GM19238 (cell line): Measurements from ENCODE around the gene ATG5.

Experiments
- DNase-seq: peaks from one replicate; pipeline ENCODE4 v3.0.0; 2011; ENCODE audit warnings: low spot score; ENCODE audit not compliant: insufficient read length

The ATG5 gene

DNA sequence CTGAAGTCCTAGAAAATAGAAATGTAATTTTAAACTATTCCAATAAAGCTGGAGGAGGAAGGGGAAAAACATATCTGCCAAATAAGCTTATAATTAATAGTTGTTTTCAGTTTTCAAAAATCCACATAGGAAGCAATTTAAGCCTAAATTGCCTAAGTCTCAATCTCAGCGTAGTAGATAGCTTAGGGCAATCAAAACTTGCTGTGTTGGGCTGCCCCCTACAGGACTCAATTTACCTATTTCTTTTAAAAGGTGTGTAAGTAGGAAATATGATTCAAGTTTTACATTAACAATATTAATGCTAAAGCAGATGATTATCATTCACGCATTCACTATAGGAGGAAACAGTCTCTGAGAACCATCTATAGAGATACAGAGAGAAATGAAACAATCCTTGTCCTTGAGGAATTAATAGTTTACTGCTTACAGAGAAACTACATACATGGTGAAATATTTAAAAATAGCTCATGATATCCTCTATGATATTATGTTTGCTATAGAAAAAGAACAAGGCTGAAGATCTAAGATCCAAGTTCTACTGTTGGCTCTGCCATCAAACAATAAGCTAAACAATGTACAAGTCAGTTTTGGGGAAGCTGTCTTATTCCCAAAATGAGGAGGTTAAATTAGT is 102.1 kb downstream of the ATG5 start:
- DNase-seq, result peak; percentile 3

DNA sequence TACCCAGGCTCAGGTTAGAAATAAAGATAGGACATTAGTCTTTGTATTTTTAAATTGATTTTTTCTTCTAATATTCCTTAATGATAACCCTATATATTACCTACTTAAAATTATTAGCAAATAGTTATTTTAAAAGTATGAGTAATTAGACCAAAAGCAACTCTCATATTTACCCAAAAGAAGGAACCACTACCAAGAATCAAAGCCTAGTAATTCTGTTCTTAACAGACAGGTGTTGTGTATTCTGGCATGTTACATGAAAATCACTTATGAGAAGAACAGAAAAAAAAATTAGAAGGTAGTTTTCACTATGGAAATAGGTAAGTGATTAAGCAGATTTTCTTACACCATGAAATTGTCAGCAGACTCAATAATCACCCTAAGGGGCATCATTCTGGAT is 105.1 kb downstream of the ATG5 start:
- no peak for DNase-seq

DNA sequence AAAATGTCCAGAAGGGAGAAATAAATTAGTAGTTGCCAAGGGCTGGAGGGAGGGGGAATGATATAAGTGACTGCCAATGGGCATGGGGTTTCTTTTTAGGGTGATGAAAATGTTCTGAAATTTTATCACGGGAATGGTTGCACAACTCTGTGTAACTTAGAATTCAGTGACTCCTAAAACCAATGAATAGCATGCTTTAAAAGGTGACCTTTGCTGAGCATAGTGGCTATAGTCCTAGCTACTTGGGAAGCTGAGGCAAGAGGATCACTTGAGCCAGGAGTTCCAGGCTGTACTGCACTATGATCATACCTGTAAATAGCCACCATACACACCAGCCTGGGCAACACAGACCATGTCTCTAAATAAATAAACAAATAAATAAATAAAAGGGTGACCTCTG is 109.0 kb downstream of the ATG5 start:
- DNase-seq, result no peak

DNA sequence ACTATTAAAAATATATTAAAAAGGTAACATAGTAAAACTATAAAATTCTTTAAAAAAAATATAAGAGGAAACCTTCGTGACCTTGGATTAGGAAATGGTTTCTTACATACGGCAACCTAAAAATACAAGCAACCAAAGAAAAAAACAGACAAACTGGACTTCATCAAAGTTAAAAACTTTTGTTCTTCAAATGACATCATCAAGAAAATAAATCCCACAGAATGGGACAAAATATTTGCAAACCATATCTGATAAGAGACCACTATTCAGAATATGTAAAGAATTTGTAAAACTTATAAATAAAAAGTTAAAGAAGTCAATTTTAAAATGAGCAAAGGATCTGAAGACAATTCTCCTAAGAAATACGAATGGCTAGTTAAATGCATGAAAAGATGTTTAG is 110.0 kb downstream of the ATG5 start:
- DNase-seq, result no peak

DNA sequence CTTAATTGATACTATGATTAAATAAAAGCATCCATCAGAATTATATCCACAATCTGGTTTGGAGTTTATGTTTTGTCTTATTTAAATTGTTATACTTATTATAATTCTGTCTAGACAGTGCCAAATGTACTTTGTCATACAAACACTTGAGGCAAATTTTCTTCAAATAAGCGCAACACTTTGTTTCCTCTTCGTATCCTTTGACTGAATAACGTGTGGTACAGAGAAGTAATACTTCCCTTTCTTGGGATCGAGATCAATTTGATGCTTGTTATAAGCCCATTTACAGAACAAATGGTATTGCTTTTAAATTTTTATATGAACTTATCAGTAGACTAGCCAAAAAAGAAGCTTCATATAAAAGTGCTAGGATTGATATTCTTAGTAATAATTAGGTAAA is 111.0 kb downstream of the ATG5 start:
- no peak for DNase-seq

DNA sequence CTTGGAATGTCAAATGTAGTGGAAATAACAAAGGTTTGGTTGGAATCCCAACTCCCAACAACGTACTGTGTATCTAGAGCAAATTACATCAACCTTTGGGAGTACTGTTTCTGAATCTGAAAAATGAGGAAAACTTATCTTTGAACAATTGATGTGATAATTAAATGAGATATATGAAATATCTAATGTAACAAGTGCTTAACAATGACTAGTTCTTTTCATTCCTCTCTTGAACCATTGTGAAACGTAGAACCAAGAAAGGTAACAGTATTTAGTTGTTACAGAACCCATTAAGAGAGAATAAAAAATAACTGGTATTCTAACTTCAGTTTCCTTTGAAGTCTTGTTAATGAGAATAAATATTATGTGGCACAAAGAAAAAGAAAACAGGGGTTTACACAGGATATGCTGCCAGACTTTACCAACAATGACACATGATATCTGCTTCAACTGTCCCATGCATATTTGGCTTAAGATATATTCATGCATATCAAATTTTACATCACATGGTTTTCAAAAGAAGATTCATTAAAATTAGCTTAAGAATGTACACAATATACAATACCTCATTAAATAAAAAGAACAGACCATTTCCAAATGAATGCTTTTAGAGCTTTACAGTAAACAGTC is 111.8 kb downstream of the ATG5 start:
- DNase-seq, result no peak

DNA sequence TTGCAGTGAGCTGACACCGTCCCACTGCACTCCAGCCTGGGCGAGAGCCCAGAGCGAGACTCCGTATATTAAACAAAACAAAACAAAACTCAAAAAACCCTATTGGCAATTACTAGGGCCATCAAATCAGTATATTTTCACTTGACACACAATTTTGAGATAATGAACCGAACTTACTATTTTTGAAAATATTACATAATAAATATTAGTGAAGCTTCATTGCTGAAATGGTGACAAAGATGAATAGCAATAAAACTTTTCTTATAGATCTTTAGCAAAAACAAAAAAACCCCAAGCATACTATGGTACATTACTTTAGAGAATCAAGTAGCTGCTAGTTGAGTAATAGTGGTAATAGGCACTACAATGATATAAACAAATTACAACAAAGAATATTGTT is 113.0 kb downstream of the ATG5 start:
- DNase-seq, result no peak

DNA sequence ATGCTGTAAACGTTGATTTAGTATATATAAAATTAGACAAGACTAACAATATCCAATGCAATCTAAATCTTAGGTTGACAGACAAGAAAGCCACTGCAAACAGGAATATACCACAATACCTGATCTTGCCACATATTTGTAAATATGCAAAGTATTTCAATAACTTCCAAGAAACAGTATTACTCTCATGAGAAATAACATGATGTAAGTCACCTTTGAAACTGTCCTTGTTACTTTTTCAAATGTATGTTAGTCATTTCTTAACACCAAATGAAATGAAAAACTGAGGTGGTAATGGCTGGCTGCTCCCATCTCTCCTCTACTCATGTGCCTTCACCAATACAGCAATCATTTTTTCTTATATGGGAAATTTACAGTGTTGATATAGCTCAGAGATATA is 118.7 kb downstream of the ATG5 start:
- DNase-seq, result no peak

DNA sequence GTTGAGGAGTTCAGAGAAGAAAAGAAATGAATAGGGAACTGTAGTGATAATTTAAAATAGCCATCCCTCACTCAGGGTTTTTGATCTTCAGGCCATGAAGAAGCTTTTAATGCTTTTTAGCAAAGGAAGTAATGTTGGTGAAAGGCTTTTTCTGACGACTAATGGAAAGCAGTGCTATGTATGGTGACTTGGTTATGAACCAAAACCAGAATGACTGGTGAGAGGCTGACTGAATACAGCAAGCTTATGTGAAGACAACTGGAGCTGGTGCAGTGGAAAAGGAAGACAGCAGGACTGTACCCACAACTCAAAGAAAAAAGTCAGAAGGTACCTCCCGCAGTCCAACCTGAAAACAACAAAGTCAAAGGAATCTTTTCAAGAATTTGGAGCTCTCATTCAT is 120.6 kb downstream of the ATG5 start:
- DNase-seq, result no peak

DNA sequence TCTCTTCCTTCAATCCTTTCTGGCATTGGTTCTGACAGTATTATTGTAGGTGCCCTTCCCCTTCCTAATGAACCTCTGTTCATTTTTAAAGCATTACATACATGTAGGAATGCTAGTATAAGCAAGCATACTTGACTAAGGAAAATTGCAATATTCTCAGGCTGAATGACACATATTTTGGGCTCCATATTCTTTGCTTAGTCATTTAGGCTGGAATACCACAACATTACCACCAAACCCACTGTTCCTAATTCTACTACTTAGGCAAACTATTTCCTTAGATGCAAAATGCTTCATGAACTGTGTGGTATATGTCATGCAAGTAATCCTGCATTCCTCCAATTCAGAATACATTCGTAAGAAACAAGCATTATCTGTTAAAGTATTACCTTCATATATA is 125.6 kb downstream of the ATG5 start:
- no peak for DNase-seq

DNA sequence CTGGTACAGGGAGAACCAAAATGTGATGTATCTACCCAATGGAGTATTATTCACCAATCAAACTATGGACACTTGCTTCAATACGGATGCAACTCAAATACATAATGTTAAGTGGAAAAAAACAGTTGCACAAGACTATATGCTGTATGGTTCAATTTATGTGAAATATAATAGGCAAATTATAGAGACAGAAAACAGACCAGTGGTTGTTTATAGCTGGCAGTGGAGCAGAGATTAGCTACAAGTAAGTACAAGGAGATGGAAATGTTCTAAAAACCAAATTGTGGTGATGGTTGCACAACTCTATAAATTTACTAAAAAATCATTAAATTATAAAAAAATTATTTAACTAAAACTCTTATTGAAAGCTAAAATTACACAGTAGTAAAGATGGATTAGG is 126.2 kb downstream of the ATG5 start:
- DNase-seq, result no peak

DNA sequence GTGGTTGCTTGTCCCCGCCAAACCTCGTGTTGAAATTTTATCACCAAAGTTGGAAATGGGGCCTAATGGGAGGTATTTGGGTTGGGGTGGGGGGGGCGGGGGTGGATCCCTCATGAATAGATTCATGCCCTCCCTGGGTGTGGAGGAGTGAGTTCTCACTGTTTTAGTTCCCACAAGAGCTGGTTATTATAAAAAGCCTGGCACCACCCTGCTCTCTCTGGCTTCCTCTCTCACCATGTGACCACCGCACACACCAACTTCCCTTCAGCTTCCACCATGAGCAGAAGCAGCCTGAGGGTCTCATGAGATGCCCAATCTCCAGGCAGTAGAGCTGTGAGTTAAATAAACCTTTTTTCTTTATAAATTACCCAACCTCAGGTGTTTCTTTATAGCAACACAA is 128.1 kb downstream of the ATG5 start:
- no peak for DNase-seq

DNA sequence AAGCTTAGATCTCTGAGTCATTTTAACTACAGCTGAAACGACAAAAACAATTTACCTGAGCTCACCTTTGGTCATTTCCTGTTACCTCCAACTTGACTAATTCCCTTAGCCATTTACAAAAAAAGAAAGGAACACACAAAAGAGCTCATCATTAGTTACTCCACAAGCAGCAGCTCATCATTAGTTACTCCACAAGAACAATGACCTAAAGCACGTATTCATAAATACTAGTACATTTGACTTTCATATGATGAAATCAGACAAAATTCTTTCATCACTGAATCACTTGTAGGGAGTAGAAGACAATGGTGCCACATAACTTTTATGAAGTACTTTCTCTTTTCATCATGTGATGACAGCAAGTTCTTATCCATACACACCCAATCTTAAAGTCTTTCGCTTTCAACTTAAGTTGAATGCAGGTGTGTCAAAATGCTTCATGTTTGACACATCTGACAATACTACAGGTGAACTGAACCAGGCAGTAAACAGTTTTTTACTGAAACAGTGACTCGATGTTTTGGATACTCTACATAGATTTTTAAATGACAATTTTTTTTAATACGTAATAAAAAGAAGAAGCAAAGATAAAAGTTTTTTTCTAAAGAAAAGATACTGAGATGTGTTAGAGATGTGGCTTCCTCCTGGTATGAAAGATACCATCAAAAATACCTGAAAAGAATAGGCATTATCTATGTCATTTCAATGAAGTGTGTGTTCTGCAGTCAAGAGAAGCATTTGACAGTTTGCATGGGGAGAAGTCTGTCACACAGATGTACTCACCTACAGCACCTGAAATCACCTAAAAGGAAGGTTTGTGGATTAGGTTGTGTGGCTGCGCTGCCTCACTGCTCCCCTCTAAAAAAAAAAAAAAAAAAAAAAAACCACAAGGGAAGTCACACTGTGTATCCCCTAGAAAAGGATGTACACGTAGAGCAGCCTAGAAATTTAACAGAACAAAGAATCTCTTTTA is 130.3 kb downstream of the ATG5 start:
- DNase-seq, result no peak

DNA sequence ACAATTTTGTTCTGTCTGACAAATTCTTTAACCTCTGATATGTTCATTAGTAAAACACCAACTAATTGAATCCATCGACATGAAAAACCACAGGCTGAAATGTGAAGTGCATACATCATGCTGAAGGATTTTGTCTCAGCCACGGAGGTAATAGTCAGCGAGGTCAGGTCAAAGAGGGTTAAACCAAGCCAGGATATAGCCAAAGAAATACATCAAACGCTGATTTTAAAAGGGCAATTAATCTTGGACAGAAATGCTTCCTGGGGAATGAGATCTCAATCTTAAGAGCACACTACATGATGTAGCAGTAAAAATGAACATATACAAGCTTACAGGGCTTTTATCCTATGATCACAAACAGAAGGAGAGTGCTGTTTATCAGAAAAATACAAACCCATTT is 132.7 kb downstream of the ATG5 start:
- no peak for DNase-seq

DNA sequence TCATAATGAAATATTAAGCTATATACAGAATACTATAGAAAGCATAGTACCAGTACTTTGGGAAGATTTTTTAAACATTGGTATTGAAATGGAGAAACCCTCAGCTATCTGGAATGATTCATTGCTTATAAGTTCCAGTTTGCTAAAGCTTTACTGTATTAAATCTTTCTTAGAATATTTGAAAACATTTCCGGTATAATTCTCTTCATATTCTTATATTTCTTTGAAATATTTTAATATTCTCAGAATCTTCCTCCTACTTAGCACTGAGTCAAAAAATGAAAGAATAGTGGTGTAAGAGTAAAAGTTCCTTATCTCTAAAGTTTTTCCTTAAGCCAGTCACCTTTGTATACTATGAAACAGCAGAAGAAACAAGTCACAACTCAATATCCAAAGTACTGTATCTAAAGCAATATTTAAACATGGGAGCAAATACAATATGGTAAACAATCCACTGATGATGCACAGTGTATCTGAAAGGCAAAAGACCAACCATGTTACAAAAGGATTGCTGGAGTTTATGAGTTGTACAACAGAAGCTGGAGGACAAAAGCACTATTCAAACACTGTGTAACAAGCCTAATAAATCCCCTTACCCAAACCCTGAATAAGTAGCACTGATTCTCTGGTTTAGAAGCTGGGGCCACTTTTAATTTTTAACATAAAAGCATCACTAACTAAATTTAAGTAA is 137.3 kb downstream of the ATG5 start:
- DNase-seq, result no peak

DNA sequence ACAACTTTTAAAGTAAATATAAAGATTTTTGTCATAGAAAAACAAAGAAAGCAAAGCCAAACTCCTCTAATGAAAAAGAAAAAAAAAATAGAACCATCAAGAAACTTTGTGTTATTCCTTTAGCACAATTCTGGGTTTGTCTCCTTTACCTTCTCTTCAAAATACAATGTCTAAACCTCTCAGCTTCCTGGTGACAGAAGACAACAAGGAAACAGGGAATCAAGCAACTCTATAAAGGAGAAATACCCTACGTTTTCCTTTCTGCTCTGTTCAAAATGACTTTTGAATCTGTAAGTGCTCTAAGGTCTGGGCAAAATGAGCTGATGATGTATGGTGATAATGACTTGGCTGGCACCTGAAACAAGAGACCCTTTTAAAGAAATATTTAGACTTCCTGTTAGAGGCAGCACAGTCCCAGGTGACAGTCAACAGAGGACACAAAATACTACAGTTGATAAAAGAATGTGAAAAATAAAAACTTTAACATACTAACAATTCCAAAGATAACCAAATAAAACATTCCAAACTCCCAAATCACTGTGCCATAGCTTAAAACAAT is 138.1 kb downstream of the ATG5 start:
- DNase-seq, result no peak

DNA sequence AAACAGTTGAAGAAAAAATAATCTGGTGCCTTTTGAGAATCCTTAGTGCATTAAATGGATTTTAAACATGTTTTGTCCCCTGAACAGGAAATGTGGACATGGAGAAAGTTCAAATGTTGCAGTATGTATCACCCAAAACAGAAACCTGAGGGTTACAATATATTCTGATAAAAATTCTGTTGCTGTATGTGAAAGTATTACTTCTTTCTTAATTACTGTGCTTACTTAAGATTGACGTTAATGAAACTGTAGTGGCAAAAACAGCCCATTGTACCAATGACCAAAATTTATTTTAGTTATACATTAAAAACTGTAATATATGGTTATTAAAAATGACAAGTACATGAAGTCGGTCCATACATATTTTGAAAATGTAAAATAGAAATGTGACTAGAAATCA is 138.8 kb downstream of the ATG5 start:
- no peak for DNase-seq

DNA sequence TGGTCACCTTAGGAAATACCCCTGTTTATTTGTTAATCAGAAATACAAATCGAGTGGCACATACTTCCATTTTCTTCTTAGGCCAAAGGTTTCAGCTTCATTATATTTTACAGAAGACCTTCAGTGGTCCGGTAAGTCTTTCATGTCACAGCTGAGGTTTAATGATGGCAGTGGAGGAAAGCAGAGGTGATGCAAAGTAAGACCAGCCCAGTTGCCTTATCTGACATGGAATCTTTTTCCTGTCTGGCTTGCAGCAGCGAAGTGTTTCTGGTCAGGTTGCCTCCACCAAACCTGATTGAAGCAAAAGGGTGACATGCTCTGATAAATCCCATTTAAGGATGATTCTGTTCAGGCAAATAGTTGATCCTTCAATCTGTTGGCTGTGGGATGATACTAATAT is 139.4 kb downstream of the ATG5 start:
- no peak for DNase-seq

DNA sequence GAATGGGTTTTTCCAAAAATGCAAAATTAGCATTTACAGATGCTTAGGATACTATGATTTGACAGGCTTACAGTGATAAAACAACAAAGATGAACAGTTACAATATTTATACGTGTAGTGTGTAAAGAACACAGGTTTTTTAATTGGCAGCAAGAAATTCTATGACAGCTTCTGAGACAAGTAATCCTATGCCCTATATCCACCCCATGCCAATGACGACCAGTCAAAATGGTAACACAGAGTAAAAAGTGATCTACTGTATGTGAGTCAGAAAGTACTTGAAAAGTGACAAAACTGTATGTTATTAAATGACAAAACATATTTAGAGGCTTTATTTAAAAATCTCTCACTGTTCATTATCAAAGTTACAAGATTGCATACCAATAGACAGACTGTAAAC is 139.9 kb downstream of the ATG5 start:
- no peak for DNase-seq

DNA sequence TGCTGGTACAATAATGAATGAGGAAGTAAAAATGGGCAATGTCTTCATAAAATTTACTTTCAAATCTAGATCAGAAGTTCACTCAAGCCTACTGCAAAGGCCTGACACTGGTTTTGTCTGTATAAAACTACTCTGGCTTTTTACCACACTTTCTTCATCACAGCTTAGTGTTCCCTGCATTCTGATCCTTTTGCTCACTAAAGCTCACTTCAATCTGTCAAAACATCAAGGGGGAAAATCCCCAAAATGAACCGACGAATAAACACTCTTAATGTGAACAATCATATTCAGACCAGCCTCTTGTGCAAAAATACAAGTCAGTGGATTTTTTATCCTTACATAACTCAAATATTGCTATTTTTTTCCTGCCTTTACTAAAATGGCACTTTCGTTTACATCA is 140.9 kb downstream of the ATG5 start:
- no peak for DNase-seq

DNA sequence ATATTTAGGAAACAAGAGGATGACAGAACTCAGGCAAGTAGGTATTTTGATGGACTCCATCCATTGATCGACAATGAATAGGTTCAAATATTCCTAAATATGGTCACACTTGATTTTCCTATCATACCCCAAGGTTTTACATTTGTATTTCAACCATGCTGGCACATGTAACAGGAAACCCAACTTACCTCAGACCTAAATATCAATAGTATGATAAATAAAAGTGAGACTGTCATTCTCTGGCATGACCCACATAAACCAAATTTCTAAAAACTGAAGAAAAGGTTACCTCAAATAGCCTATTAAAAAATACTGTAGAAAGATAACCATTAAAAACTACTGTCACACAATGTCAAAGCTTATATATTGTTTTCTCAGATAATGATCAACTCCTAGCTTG is 142.1 kb downstream of the ATG5 start:
- no peak for DNase-seq

DNA sequence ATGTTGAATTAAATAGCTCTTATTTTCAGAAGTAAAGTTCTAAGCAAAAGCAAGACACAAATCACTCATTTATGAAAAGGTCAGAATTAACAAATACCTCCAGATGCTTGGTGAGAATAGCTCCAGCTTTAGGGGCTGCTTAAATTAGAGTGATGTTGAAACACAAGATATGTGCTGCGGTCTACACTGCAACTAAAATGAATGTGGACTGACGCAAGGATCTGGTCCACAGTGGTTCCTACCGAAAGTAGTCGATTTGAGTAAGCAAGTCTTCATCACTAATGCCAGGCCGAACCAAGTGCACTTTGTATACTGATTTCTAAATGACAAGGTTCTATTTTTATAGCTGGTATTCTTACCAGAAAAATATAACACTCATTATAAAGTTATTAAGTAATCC is 143.1 kb downstream of the ATG5 start:
- no peak for DNase-seq
